GM23338 (cell line): ENCODE data around the gene ARHGAP36. TPM values are rescaled to one million over a fixed set of nuclear protein-coding genes. Genes with fewer than 3 reads are reported as not detected.

Source experiments
- ATAC-seq: fragments of 200-7000 bp; cut with Tn5 transposase; 3 replicates; pipeline ENCODE4 v1.9.1; 2020
- DNase-seq: peaks from one replicate; pipeline ENCODE4 v3.0.0-alpha.2; 2015; ENCODE audit warnings: low spot score
- H2AFZ ChIP-seq: fragments of 200-600 bp; sonication (generic); 2 replicates; pipeline ENCODE4 v1.8.0; 2016; ENCODE audit warnings: antibody characterized with exemption, mild to moderate bottlenecking, moderate library complexity
- H3F3A ChIP-seq: fragments of 200-600 bp; sonication (generic); replicated peaks from 2 replicates; pipeline ENCODE4 v1.8.0; 2017; ENCODE audit warnings: antibody characterized with exemption, mixed run types, low read depth
- H3K27ac ChIP-seq: fragments of 200-600 bp; sonication (generic); 2 replicates; pipeline ENCODE4 v1.6.1; 2016; ENCODE audit warnings: low read depth
- H3K27me3 ChIP-seq: fragments of 200-600 bp; sonication (generic); 2 replicates; pipeline ENCODE4 v1.8.0; 2016; ENCODE audit warnings: mild to moderate bottlenecking, mixed run types, moderate library complexity; ENCODE audit not compliant: insufficient read depth
- H3K36me3 ChIP-seq: fragments of 200-600 bp; sonication (generic); 2 replicates; pipeline ENCODE4 v1.8.0; 2016; ENCODE audit warnings: mild to moderate bottlenecking; ENCODE audit not compliant: insufficient read depth
- H3K4me1 ChIP-seq: fragments of 200-600 bp; sonication (generic); 2 replicates; pipeline ENCODE4 v1.8.0; 2016; ENCODE audit warnings: mild to moderate bottlenecking, moderate library complexity; ENCODE audit not compliant: insufficient read depth
- H3K4me2 ChIP-seq: fragments of 200-600 bp; sonication (generic); 2 replicates; pipeline ENCODE4 v1.7.1; 2017; ENCODE audit warnings: mixed run types
- H3K4me3 ChIP-seq: fragments of 200-600 bp; sonication (generic); 2 replicates; pipeline ENCODE4 v1.6.1; 2016; ENCODE audit warnings: mixed run types
- H3K79me2 ChIP-seq: fragments of 200-600 bp; sonication (generic); replicated peaks from 2 replicates; pipeline ENCODE4 v1.8.0; 2017; ENCODE audit warnings: mild to moderate bottlenecking; ENCODE audit not compliant: insufficient read depth
- H3K9me2 ChIP-seq: fragments of 200-600 bp; sonication (generic); 2 replicates; pipeline ENCODE4 v1.8.0; 2017; ENCODE audit not compliant: insufficient read depth
- H4K20me1 ChIP-seq: fragments of 200-600 bp; sonication (generic); replicated peaks from 2 replicates; pipeline ENCODE4 v1.8.0; 2017; ENCODE audit warnings: mild to moderate bottlenecking; ENCODE audit not compliant: insufficient read depth
- H3K27ac Mint-ChIP-seq: 2 replicates; pipeline ENCODE4 v1.8.0; 2020; ENCODE audit warnings: inconsistent platforms, mild to moderate bottlenecking, moderate library complexity, mixed read lengths
- H3K27me3 Mint-ChIP-seq: 3 replicates; pipeline ENCODE4 v1.8.0; 2022; ENCODE audit warnings: low read depth, mild to moderate bottlenecking, moderate library complexity, mixed read lengths, inconsistent platforms; ENCODE audit not compliant: insufficient read depth, poor library complexity
- H3K36me3 Mint-ChIP-seq: 3 replicates; pipeline ENCODE4 v1.8.0; 2021; ENCODE audit warnings: low read depth, mild to moderate bottlenecking, inconsistent platforms, moderate library complexity, mixed read lengths
- H3K4me1 Mint-ChIP-seq: 3 replicates; pipeline ENCODE4 v1.8.0; 2020; ENCODE audit warnings: mild to moderate bottlenecking, inconsistent platforms, mixed read lengths
- H3K4me3 Mint-ChIP-seq: 3 replicates; pipeline ENCODE4 v1.8.0; 2021; ENCODE audit warnings: moderate library complexity, mild to moderate bottlenecking, inconsistent platforms, mixed read lengths
- H3K9me3 Mint-ChIP-seq: 3 replicates; pipeline ENCODE4 v1.8.0; 2020; ENCODE audit warnings: moderate library complexity, mild to moderate bottlenecking, inconsistent platforms, mixed read lengths
- CREB1 ChIP-seq: fragments of 250-450 bp; sonication (Bioruptor Pico); IDR thresholded peaks from 2 replicates; pipeline ENCODE4 v1.5.0; 2020; ENCODE audit warnings: low read depth, mild to moderate bottlenecking, moderate library complexity
- CTCF ChIP-seq, 2 experiments: fragments of 200-600 bp in 1 of 2; sonication (generic) in 1 of 2; conservative IDR thresholded peaks; 2 replicates each; pipeline versions ENCODE4 v1.5.1 to v1.6.1; 2016 to 2017; ENCODE audit warnings: antibody characterized with exemption in 2 of 2, low read depth in 2 of 2, mild to moderate bottlenecking in 2 of 2, moderate library complexity in 1 of 2
- EZH2 ChIP-seq: fragments of 200-600 bp; sonication (generic); IDR thresholded peaks from one replicate; pipeline ENCODE4 v1.8.0; 2017; ENCODE audit warnings: antibody characterized with exemption, mild to moderate bottlenecking, low read depth; ENCODE audit not compliant: unreplicated experiment
- POLR2AphosphoS5 ChIP-seq: IDR thresholded peaks from 2 replicates; pipeline ENCODE4 v1.6.1; 2016; ENCODE audit warnings: antibody characterized with exemption, low read depth
- STAT1 ChIP-seq: IDR thresholded peaks from one replicate; pipeline ENCODE4 v1.6.1; 2016; ENCODE audit warnings: antibody characterized with exemption; ENCODE audit not compliant: unreplicated experiment
- ZNF462 ChIP-seq: fragments of 250-450 bp; sonication (Bioruptor Pico); IDR thresholded peaks from 2 replicates; pipeline ENCODE4 v1.5.0; 2020; ENCODE audit warnings: mild to moderate bottlenecking, moderate library complexity
- polyA plus RNA-seq: library from polyadenylated mRNA; unstranded; fragments of >200 nt; fragmentation: Nextera tagmentation; extraction: Ambion mirVana; gene quantifications from 2 replicates; pipeline ENCODE4 v1.2.1, GENCODE V29; 2016
- total RNA-seq: library from RNA; depleted of rRNA; stranded (reverse); fragments of >200 nt; shearing (Covaris generic); gene quantifications from 2 replicates; pipeline ENCODE4 v1.2.3, GENCODE V29; 2014

Gene ARHGAP36
- total and polyA plus RNA-seq, 2 experiments from 2014 or later: 0.21 TPM; not detected in 1

- Mint-ChIP-seq H3K27me3 (no peaks in the 10 kb centered on the region), H3K9me3 (no peaks in the 10 kb centered on the region), H3K4me1 (no peaks in the 10 kb centered on the region), H3K27ac (no peak overlapping the region), H3K36me3 (no peaks in the 10 kb centered on the region), H3K4me3 (no peak overlapping the region)
- no peaks in the 10 kb centered on the region for H4K20me1 ChIP-seq
- ATAC-seq (no peak), DNase-seq (no peak)
- H3K4me1 ChIP-seq: no peaks in the 10 kb centered on the region
- no peak overlapping the region for H3K4me3 ChIP-seq
- no peak for TF ChIP-seq CTCF (conservative IDR thresholded peaks at IDR 0.05; ENCODE audit: low read depth in 2 of 2)
- TF ChIP-seq POLR2AphosphoS5: no peak
- no peak for TF ChIP-seq CREB1 (CRISPR knock-in tag)
- TF ChIP-seq ZNF462 (CRISPR knock-in tag): no peak
- no peak for TF ChIP-seq STAT1
- TF ChIP-seq EZH2: no peak
- no peaks in the 10 kb centered on the region for H3F3A ChIP-seq
- no peak overlapping the region for H2AFZ ChIP-seq
- no peaks in the 10 kb centered on the region for H3K9me2 ChIP-seq
- no peaks in the 10 kb centered on the region for H3K36me3 ChIP-seq
- H3K79me2 ChIP-seq: no peaks in the 10 kb centered on the region
- H3K27ac ChIP-seq: no peak overlapping the region
- no peak overlapping the region for H3K4me2 ChIP-seq
- no peaks in the 10 kb centered on the region for H3K27me3 ChIP-seq
Observed at GRCh38 chrX:131032354-131033230, 25.6 kb upstream of the ARHGAP36 start.
